ENCODE results near the gene PCYT2. TPM values are rescaled to one million over a fixed set of nuclear protein-coding genes. Genes with fewer than 3 reads are reported as not detected.
"Not testable (repeated sequence)": the region's sequence is repeated elsewhere in the genome, so short reads cannot be mapped to it uniquely, and the experiment has no call there.

Gene PCYT2
- total RNA-seq, 2 donors from 2014 or later, result 13.6 to 81.9 TPM

- no peak for DNase-seq (ENCODE audit: low spot score)
- Histone ChIP-seq H3K4me3 (no peak overlapping the region), H3K27ac (no peak overlapping the region), H3K27me3 (replicated peaks; ENCODE audit: insufficient read depth) (peaks cover 9% of the 10 kb centered on the region), H3K4me1 (ENCODE audit: control insufficient read depth in 1 of 2, low read depth in 2 of 2) (peaks cover 0 to 1% of the 10 kb centered on the region in 2 donors), H3K36me3 (no peaks in the 10 kb centered on the region), H3K9me3 (no peaks in the 10 kb centered on the region)
- ATAC-seq (ENCODE audit: insufficient number of reproducible peaks, low FRiP score, low read depth), result no peak
- no peak for TF ChIP-seq CTCF (IDR thresholded peaks at IDR 0.05)
These were observed 43.2 kb upstream of the PCYT2 start for GRCh38 chr17:81954131-81955057.

DNA sequence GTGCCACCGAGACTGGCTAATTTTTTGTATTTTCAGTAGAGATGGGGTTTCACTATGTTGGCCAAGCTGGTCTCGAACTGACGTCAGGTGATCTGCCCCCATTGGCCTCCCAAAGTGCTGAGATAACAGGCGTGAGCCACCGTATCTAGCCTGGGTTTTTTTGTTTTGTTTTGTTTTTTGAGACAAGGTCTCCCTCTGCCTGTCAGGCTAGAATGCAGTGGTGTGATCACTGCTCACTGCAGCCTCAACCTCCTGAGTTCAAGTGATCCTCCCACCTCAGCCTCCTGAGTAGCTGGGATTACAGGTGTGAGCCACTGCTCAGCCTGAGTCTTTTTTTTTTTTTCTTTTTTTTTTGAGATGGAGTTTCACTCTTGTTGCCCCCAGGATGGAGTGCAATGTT lies 42.2 kb upstream of the PCYT2 start:
- not testable (repeated sequence) for H3K27ac ChIP-seq; H3K4me1 ChIP-seq (ENCODE audit: control insufficient read depth in 1 of 2, low read depth in 2 of 2); DNase-seq (ENCODE audit: low spot score); H3K4me3 ChIP-seq; H3K36me3 ChIP-seq; ATAC-seq (ENCODE audit: insufficient number of reproducible peaks, low FRiP score, low read depth); H3K27me3 ChIP-seq (replicated peaks; ENCODE audit: insufficient read depth); H3K9me3 ChIP-seq

GRCh38 chr17:81952792-81953228 lies 41.6 kb upstream of the PCYT2 start:
- Histone ChIP-seq H3K27ac (no peak overlapping the region), H3K36me3 (no peaks in the 10 kb centered on the region), H3K9me3 (no peaks in the 10 kb centered on the region), H3K4me1 (ENCODE audit: control insufficient read depth in 1 of 2, low read depth in 2 of 2) (no peaks in the 10 kb centered on the region), H3K4me3 (no peak overlapping the region), H3K27me3 (replicated peaks; ENCODE audit: insufficient read depth) (no peaks in the 10 kb centered on the region)
- no peak for TF ChIP-seq CTCF (IDR thresholded peaks at IDR 0.05)
- ATAC-seq (ENCODE audit: insufficient number of reproducible peaks, low FRiP score, low read depth) (no peak), DNase-seq (ENCODE audit: low spot score) (no peak)

DNA sequence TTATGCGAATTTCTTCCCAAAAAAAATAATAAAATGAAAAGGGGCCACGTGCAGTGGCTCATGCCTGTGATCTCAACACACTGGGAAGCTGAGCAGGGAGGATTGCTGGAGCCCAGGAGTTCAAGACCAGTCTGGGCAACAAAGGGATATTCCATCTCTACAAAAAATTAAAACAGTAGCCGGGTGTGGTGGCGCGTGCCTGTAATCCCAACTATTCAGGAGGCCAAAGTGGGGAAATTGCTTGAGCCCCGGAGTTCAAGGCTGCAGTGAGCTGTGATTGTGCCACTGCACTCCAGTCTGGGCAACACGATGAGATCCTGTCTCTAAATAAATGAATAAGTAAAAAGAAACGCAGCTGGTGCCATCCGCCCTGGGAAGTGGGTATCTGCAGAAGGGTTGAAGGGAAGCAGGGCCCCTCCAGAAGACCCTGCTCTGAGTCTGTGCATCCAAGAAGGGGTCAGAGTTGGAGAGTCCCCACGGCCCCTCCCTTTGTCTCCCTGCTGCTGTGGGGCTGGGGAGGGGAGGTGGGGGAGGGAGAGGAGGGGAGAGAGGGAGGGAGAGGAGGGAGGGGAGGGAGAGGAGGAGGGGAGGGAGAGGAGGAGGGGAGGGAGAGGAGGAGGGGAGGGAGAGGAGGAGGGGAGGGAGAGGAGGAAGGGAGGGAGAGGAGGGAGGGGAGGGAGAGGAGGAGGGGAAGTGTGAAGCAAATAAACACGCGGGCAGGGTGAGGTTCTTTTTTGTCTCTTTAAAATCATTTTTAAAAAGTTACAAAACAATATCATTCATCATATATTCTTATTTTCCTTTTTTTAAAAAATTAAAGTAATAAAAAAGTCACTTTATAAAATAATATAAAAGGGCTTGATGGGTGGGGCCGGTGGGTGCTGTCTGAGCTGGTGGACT lies 40.8 kb upstream of the PCYT2 start:
- TF ChIP-seq CTCF (IDR thresholded peaks at IDR 0.05), result no peak
- H3K4me3 ChIP-seq, result no peak overlapping the region
- no peak overlapping the region for H3K27ac ChIP-seq
- ATAC-seq (ENCODE audit: insufficient number of reproducible peaks, low FRiP score, low read depth) (no peak), DNase-seq (ENCODE audit: low spot score) (no peak)
- H3K4me1 ChIP-seq (ENCODE audit: control insufficient read depth in 1 of 2, low read depth in 2 of 2), result no peaks in the 10 kb centered on the region
- H3K36me3 ChIP-seq, result no peaks in the 10 kb centered on the region
- H3K9me3 ChIP-seq, result no peaks in the 10 kb centered on the region
- no peaks in the 10 kb centered on the region for H3K27me3 ChIP-seq (replicated peaks; ENCODE audit: insufficient read depth)

DNA sequence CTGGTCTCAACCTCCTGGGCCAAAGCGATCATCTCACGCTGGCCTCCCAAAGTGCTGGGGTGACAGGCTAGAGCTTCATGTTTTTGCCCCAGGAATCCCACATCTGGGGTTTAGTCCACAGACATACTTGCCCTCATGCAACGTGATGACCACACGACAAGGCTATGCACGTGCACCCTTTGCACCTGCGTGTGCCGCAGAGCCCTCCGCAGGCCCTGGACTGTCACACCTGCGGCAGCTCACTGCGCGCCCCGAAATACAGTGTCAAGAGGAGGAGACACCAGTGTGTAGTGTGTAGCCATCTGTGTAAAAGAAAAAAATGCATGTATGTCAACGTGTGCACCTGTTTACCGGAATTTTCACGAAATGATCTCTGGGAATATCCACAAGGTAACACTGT lies 39.3 kb upstream of the PCYT2 start:
- Histone ChIP-seq H3K27me3 (replicated peaks; ENCODE audit: insufficient read depth) (no peaks in the 10 kb centered on the region), H3K4me3 (no peak overlapping the region), H3K27ac (no peak overlapping the region), H3K9me3 (no peaks in the 10 kb centered on the region), H3K36me3 (no peaks in the 10 kb centered on the region), H3K4me1 (ENCODE audit: control insufficient read depth in 1 of 2, low read depth in 2 of 2) (no peaks in the 10 kb centered on the region)
- ATAC-seq (ENCODE audit: insufficient number of reproducible peaks, low FRiP score, low read depth) (no peak), DNase-seq (ENCODE audit: low spot score) (no peak)
- TF ChIP-seq CTCF (IDR thresholded peaks at IDR 0.05), result no peak

All from thoracic aorta (tissue), 2 donors.